HEK293T (cell line): ENCODE measurements around the gene DGLUCY.
"Not testable (repeated sequence)": the region's sequence is repeated elsewhere in the genome, so short reads cannot be mapped to it uniquely, and the experiment has no call there.

Source experiments
- CTCF ChIA-PET: fragments of 350-600 bp; formaldehyde crosslinking; extraction: SDS; loops from one replicate; lab custom pipeline; 2021; ENCODE audit warnings: antibody characterized with exemption, inconsistent platforms; lab: Yijun Ruan, JAX
- POLR2A ChIA-PET: fragments of 350-600 bp; formaldehyde crosslinking; extraction: SDS; loops from one replicate; lab custom pipeline; 2020; ENCODE audit warnings: antibody characterized with exemption, inconsistent platforms; lab: Yijun Ruan, JAX
- DNase-seq: peaks from one replicate; pipeline ENCODE4 v3.0.0; 2012; ENCODE audit warnings: mixed read lengths; ENCODE audit errors: extremely low spot score
- ARNT ChIP-seq: fragments of 450-650 bp; IDR thresholded peaks from 2 replicates; pipeline ENCODE4 v1.6.1; 2017; ENCODE audit warnings: mild to moderate bottlenecking
- BHLHE40 ChIP-seq: fragments of 450-650 bp; IDR thresholded peaks from 2 replicates; pipeline ENCODE4 v1.6.1; 2016; ENCODE audit warnings: mild to moderate bottlenecking, moderate library complexity, borderline replicate concordance
- CTBP1 ChIP-seq: fragments of 450-650 bp; IDR thresholded peaks from 2 replicates; pipeline ENCODE4 v1.6.1; 2016; ENCODE audit warnings: borderline replicate concordance
- ELF4 ChIP-seq: fragments of 450-650 bp; IDR thresholded peaks from 2 replicates; pipeline ENCODE4 v1.6.1; 2017; ENCODE audit warnings: antibody characterized with exemption
- FOXA1 ChIP-seq: fragments of 450-650 bp; IDR thresholded peaks from 2 replicates; pipeline ENCODE4 v1.6.1; 2016; ENCODE audit warnings: mild to moderate bottlenecking
- FOXK2 ChIP-seq: fragments of 450-650 bp; IDR thresholded peaks from 2 replicates; pipeline ENCODE4 v1.6.1; 2016; ENCODE audit warnings: mild to moderate bottlenecking
- FOXM1 ChIP-seq: fragments of 450-650 bp; IDR thresholded peaks from 2 replicates; pipeline ENCODE4 v1.6.1; 2017; ENCODE audit warnings: mild to moderate bottlenecking, borderline replicate concordance
- HDGF ChIP-seq: fragments of 450-650 bp; IDR thresholded peaks from 2 replicates; pipeline ENCODE4 v1.6.1; 2017; ENCODE audit warnings: antibody characterized with exemption, borderline replicate concordance
- L3MBTL2 ChIP-seq: fragments of 450-650 bp; conservative IDR thresholded peaks from 2 replicates; pipeline ENCODE4 v1.6.1; 2016; ENCODE audit warnings: mild to moderate bottlenecking
- LEF1 ChIP-seq: fragments of 450-650 bp; IDR thresholded peaks from 2 replicates; pipeline ENCODE4 v1.6.1; 2017; ENCODE audit warnings: mild to moderate bottlenecking, borderline replicate concordance
- NFRKB ChIP-seq: fragments of 450-650 bp; IDR thresholded peaks from 2 replicates; pipeline ENCODE4 v1.6.1; 2016; ENCODE audit warnings: mild to moderate bottlenecking, moderate library complexity
- PKNOX1 ChIP-seq: fragments of 450-650 bp; IDR thresholded peaks from 2 replicates; pipeline ENCODE4 v1.6.1; 2016
- SP1 ChIP-seq: fragments of 450-650 bp; IDR thresholded peaks from 2 replicates; pipeline ENCODE4 v1.6.1; 2017
- SUZ12 ChIP-seq: fragments of 450-650 bp; IDR thresholded peaks from 2 replicates; pipeline ENCODE4 v1.6.1; 2016; ENCODE audit warnings: mild to moderate bottlenecking
- TARDBP ChIP-seq: fragments of 450-650 bp; IDR thresholded peaks from 2 replicates; pipeline ENCODE4 v1.6.1; 2016
- ZNF384 ChIP-seq: fragments of 450-650 bp; IDR thresholded peaks from 2 replicates; pipeline ENCODE4 v1.6.1; 2016

DGLUCY gene

GRCh38 chr14:91263329-91263728 is 149.5 kb downstream of the DGLUCY start:
- no peak for DNase-seq
- no peak for TF ChIP-seq HDGF
- TF ChIP-seq ARNT, result no peak
- no peak for TF ChIP-seq SP1
- TF ChIP-seq TARDBP, result no peak
- no peak for TF ChIP-seq FOXM1
- TF ChIP-seq PKNOX1, result no peak
- no peak for TF ChIP-seq FOXK2
- no peak for TF ChIP-seq FOXA1
- TF ChIP-seq L3MBTL2, result no peak
- TF ChIP-seq BHLHE40, result no peak
- no peak for TF ChIP-seq NFRKB
- no peak for TF ChIP-seq SUZ12
- ChIA-PET CTCF (no interaction called here), POLR2A (no interaction called here)

- POLR2A ChIA-PET, result no interaction called here
- TF ChIP-seq HDGF, result no peak
- no peak for TF ChIP-seq LEF1
- no peak for TF ChIP-seq SUZ12
- no peak for TF ChIP-seq CTBP1
- no peak for TF ChIP-seq ARNT
- no peak for TF ChIP-seq BHLHE40
- no peak for TF ChIP-seq L3MBTL2
- TF ChIP-seq ZNF384, result no peak
- no peak for TF ChIP-seq PKNOX1
- TF ChIP-seq ELF4, result no peak
- TF ChIP-seq FOXK2, result no peak
- TF ChIP-seq FOXA1, result no peak
- no peak for TF ChIP-seq TARDBP
- CTCF ChIA-PET, result no interaction called here
- DNase-seq, result no peak
Measured at GRCh38 chr14:91264151-91265150, 150.6 kb downstream of the DGLUCY start.

- CTCF ChIA-PET, result no interaction called here
- no peak for TF ChIP-seq CTBP1
- TF ChIP-seq ELF4, result no peak
- TF ChIP-seq FOXM1, result no peak
- no peak for TF ChIP-seq PKNOX1
- TF ChIP-seq FOXK2, result no peak
- no peak for TF ChIP-seq ZNF384
- no peak for TF ChIP-seq FOXA1
- TF ChIP-seq L3MBTL2, result no peak
- TF ChIP-seq SUZ12, result no peak
- TF ChIP-seq BHLHE40, result no peak
- TF ChIP-seq SP1, result no peak
- no peak for TF ChIP-seq LEF1
- TF ChIP-seq ARNT, result no peak
- TF ChIP-seq TARDBP, result no peak
- no peak for DNase-seq
- POLR2A ChIA-PET, result no interaction called here
Measured at GRCh38 chr14:91265404-91265803, 151.5 kb downstream of the DGLUCY start.

- CTCF ChIA-PET, POLR2A ChIA-PET, DNase-seq: not testable (repeated sequence)
Measured at GRCh38 chr14:91266276-91266675, 152.4 kb downstream of the DGLUCY start.

- no peak for DNase-seq
- TF ChIP-seq FOXA1, result no peak
- TF ChIP-seq TARDBP, result no peak
- no peak for TF ChIP-seq NFRKB
- no peak for TF ChIP-seq BHLHE40
- CTCF ChIA-PET, result no interaction called here
- POLR2A ChIA-PET, result no interaction called here
Measured at GRCh38 chr14:91267965-91268437, 154.1 kb downstream of the DGLUCY start.

GRCh38 chr14:91269076-91269991 is 155.5 kb downstream of the DGLUCY start:
- no peak for TF ChIP-seq PKNOX1
- TF ChIP-seq FOXK2, result no peak
- TF ChIP-seq TARDBP, result no peak
- no peak for TF ChIP-seq BHLHE40
- TF ChIP-seq ELF4, result no peak
- TF ChIP-seq LEF1, result no peak
- TF ChIP-seq FOXA1, result no peak
- TF ChIP-seq ZNF384, result no peak
- TF ChIP-seq FOXM1, result no peak
- DNase-seq, result no peak
- ChIA-PET POLR2A (no interaction called here), CTCF (no interaction called here)
